Neutrophil (primary cell): ENCODE data around the gene LMAN2.

Source experiments
- H3K27ac ChIP-seq: fragments of 200-600 bp; sonication (generic); 2 replicates; pipeline ENCODE4 v1.5.1; 2016; ENCODE audit warnings: mild to moderate bottlenecking, moderate library complexity
- H3K27me3 ChIP-seq: fragments of 200-600 bp; sonication (generic); 2 replicates; pipeline ENCODE4 v1.6.0; 2016; ENCODE audit warnings: mild to moderate bottlenecking
- H3K36me3 ChIP-seq: fragments of 200-600 bp; sonication (generic); 2 replicates; pipeline ENCODE4 v1.5.1; 2017
- H3K4me1 ChIP-seq, 2 experiments: fragments of 200-600 bp in 1 of 2; sonication (generic) in 1 of 2; 1 replicate in 1 of 2; 2 replicates in 1 of 2; pipeline versions ENCODE4 v1.5.1 to v1.6.1; 2013 to 2016; ENCODE audit warnings: low read depth in 1 of 2, low read length in 1 of 2, mild to moderate bottlenecking in 1 of 2, moderate library complexity in 1 of 2; ENCODE audit not compliant: control insufficient read depth in 1 of 2, insufficient read depth in 1 of 2
- H3K4me3 ChIP-seq, 2 experiments: fragments of 200-600 bp in 1 of 2; sonication (generic) in 1 of 2; 1 replicate in 1 of 2; 2 replicates in 1 of 2; pipeline ENCODE4 v1.5.1; 2013 to 2016; ENCODE audit warnings: low read depth in 1 of 2, low read length in 1 of 2, mild to moderate bottlenecking in 1 of 2, moderate library complexity in 1 of 2
- H3K9me3 ChIP-seq: fragments of 200-600 bp; sonication (generic); 2 replicates; pipeline ENCODE4 v1.5.1; 2016
- TF ChIP-seq, protein P1 (sequence below): fragments of 200-600 bp; sonication (generic); IDR thresholded peaks from 2 replicates; pipeline ENCODE4 v1.5.1; 2016; ENCODE audit warnings: antibody characterized with exemption

The LMAN2 gene

DNA sequence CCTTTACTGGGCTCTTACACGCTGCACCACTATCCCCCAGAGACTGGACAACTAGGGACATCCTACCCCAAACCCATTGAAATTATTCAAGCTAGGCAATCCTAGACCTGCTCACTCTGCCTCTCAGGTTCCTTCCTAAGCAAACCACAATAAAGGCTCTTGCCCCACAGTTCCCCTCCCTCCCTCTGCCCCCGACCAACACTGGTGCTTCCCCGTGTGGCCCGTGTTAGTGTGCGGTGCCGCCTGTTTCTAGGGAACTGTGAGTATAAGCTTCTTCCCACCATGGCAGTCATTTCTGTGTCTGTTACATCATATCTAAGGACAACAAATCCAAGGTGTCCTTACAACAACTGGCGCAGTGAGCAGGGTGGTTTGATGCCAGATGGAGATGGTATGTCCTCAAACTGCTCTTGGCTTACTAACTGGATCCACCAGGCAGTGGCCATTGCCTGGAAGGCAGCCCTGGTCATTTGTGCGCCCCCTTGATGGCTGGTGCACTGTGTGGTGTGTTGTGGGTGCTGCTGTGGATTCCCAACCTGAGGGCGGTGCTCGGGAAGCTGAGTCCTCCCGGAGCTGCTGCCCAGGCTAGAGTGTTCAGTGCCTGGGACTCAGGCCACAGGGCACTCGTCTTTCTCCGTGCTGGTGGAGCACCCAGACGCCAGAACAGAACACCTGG is 31.4 kb downstream of the LMAN2 start:
- H3K9me3 ChIP-seq: no peaks in the 10 kb centered on the region
- peak overlapping the region; percentile 74 for H3K27ac ChIP-seq
- H3K4me1 ChIP-seq: peaks cover 43 to 48% of the 10 kb centered on the region in 2 experiments
- TF ChIP-seq, protein P1, sequence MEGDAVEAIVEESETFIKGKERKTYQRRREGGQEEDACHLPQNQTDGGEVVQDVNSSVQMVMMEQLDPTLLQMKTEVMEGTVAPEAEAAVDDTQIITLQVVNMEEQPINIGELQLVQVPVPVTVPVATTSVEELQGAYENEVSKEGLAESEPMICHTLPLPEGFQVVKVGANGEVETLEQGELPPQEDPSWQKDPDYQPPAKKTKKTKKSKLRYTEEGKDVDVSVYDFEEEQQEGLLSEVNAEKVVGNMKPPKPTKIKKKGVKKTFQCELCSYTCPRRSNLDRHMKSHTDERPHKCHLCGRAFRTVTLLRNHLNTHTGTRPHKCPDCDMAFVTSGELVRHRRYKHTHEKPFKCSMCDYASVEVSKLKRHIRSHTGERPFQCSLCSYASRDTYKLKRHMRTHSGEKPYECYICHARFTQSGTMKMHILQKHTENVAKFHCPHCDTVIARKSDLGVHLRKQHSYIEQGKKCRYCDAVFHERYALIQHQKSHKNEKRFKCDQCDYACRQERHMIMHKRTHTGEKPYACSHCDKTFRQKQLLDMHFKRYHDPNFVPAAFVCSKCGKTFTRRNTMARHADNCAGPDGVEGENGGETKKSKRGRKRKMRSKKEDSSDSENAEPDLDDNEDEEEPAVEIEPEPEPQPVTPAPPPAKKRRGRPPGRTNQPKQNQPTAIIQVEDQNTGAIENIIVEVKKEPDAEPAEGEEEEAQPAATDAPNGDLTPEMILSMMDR: no peak
- peak overlapping the region in 1 of 2 experiments; percentile 42 for H3K4me3 ChIP-seq
- no peaks in the 10 kb centered on the region for H3K36me3 ChIP-seq
- no peaks in the 10 kb centered on the region for H3K27me3 ChIP-seq

GRCh38 chr5:177317959-177318377 is 33.5 kb downstream of the LMAN2 start:
- no peaks in the 10 kb centered on the region for H3K36me3 ChIP-seq
- H3K27ac ChIP-seq: peak overlapping the region; percentile 8
- H3K27me3 ChIP-seq: no peaks in the 10 kb centered on the region
- TF ChIP-seq, protein P1: peak; percentile 91
- peaks cover 46 to 48% of the 10 kb centered on the region in 2 experiments for H3K4me1 ChIP-seq
- H3K4me3 ChIP-seq: no peak overlapping the region
- H3K9me3 ChIP-seq: no peaks in the 10 kb centered on the region

GRCh38 chr5:177316005-177316404 is 35.5 kb downstream of the LMAN2 start:
- TF ChIP-seq, protein P1: no peak
- Histone ChIP-seq H3K4me1 (peaks cover 61 to 64% of the 10 kb centered on the region in 2 experiments), H3K27ac (no peak overlapping the region), H3K9me3 (no peaks in the 10 kb centered on the region), H3K36me3 (no peaks in the 10 kb centered on the region), H3K27me3 (no peaks in the 10 kb centered on the region), H3K4me3 (no peak overlapping the region)

GRCh38 chr5:177315411-177315810 is 36.1 kb downstream of the LMAN2 start:
- Histone ChIP-seq H3K4me1 (peaks cover 61 to 64% of the 10 kb centered on the region in 2 experiments), H3K36me3 (no peaks in the 10 kb centered on the region), H3K9me3 (no peaks in the 10 kb centered on the region), H3K27ac (no peak overlapping the region), H3K4me3 (no peak overlapping the region), H3K27me3 (no peaks in the 10 kb centered on the region)
- TF ChIP-seq, protein P1: no peak

GRCh38 chr5:177314376-177315342 is 36.8 kb downstream of the LMAN2 start:
- Histone ChIP-seq H3K4me1 (peaks cover 61 to 64% of the 10 kb centered on the region in 2 experiments), H3K27ac (no peak overlapping the region), H3K36me3 (no peaks in the 10 kb centered on the region), H3K9me3 (no peaks in the 10 kb centered on the region), H3K4me3 (no peak overlapping the region), H3K27me3 (no peaks in the 10 kb centered on the region)
- TF ChIP-seq, protein P1: no peak
